GM12878 (cell line): ENCODE data around the gene UBE2F. TPM values are rescaled to one million over a fixed set of nuclear protein-coding genes. Genes with fewer than 3 reads are reported as not detected.

Experiments used
- ATAC-seq: fragments of 200-7000 bp; cut with Tn5 transposase; 3 replicates; pipeline ENCODE4 v1.9.1; 2020; ENCODE audit warnings: mild to moderate bottlenecking, moderate library complexity
- BruUV-seq: library from RNA; stranded (reverse); fragments of 400-500 nt; replicated peaks from 2 replicates; lab custom pipeline; 2021; lab: Mats Ljungman, UMichigan
- CTCF ChIA-PET: fragments of 300-600 bp; sonication (Branson Sonifier 250); formaldehyde crosslinking; extraction: SDS; loops from one replicate; lab custom pipeline; 2021; ENCODE audit warnings: inconsistent platforms; lab: Yijun Ruan, JAX
- POLR2A ChIA-PET: fragments of 350-600 bp; formaldehyde crosslinking; extraction: SDS; loops from one replicate; lab custom pipeline; 2021; ENCODE audit warnings: inconsistent platforms; lab: Charles Lee
- RAD21 ChIA-PET: fragments of 300-600 bp; sonication (Branson Sonifier 250); formaldehyde crosslinking; loops from one replicate; lab custom pipeline; 2023; ENCODE audit warnings: antibody characterized with exemption; ENCODE audit not compliant: unreplicated experiment; lab: Charles Lee
- SMC1A ChIA-PET: fragments of 300-600 bp; sonication (Branson Sonifier 250); formaldehyde crosslinking; loops from one replicate; lab custom pipeline; 2023; ENCODE audit not compliant: unreplicated experiment, uncharacterized antibody; lab: Charles Lee
- DNase-seq: peaks from one replicate; pipeline ENCODE4 v3.0.0-alpha.2; 2011; ENCODE audit warnings: low read depth, low spot score
- FAIRE-seq: peaks from 3 replicates; lab custom pipeline; 2011; peaks lifted over from hg19 to GRCh38; lab: Jason Lieb, UNC
- H2AFZ ChIP-seq: 2 replicates; pipeline ENCODE4 v1.6.0; 2011; ENCODE audit warnings: low read depth, low read length, control low read depth; ENCODE audit not compliant: control insufficient read depth
- H3K27ac ChIP-seq: 2 replicates; pipeline ENCODE4 v1.5.1; 2011; ENCODE audit warnings: control low read depth; ENCODE audit not compliant: control insufficient read depth, insufficient read depth
- H3K27me3 ChIP-seq, 2 experiments: replicated peaks in 1 of 2; 2 replicates each; pipeline versions ENCODE4 v1.6.0 to v1.6.1; 2011; ENCODE audit warnings: low read length in 1 of 2; ENCODE audit not compliant: control insufficient read depth in 2 of 2, insufficient read depth in 2 of 2
- H3K36me3 ChIP-seq, 2 experiments: 2 replicates each; pipeline ENCODE4 v1.5.1; 2011; ENCODE audit warnings: low read length in 1 of 2; ENCODE audit not compliant: control insufficient read depth in 2 of 2, insufficient read depth in 2 of 2
- H3K4me1 ChIP-seq: 2 replicates; pipeline ENCODE4 v1.6.1; 2011; ENCODE audit warnings: mild to moderate bottlenecking, low read length, moderate library complexity, mixed read lengths; ENCODE audit not compliant: control insufficient read depth, insufficient read depth
- H3K4me2 ChIP-seq: 2 replicates; pipeline ENCODE4 v1.6.0; 2011; ENCODE audit warnings: control low read depth; ENCODE audit not compliant: control insufficient read depth, insufficient read depth
- H3K4me3 ChIP-seq: fragments of 200-600 bp; sonication (generic); 2 replicates; pipeline ENCODE4 v1.5.1; 2016
- H3K79me2 ChIP-seq: 2 replicates; pipeline ENCODE4 v1.6.0; 2011; ENCODE audit warnings: low read length; ENCODE audit not compliant: control insufficient read depth, insufficient read depth
- H3K9ac ChIP-seq: 2 replicates; pipeline ENCODE4 v1.8.0; 2011; ENCODE audit warnings: low read length, control low read depth, mixed read lengths; ENCODE audit not compliant: control insufficient read depth, insufficient read depth
- H3K9me3 ChIP-seq: replicated peaks from 3 replicates; pipeline ENCODE4 v1.5.1; 2011; ENCODE audit warnings: mild to moderate bottlenecking, low read length; ENCODE audit not compliant: control insufficient read depth, insufficient read depth
- H4K20me1 ChIP-seq: 2 replicates; pipeline ENCODE4 v1.6.0; 2011; ENCODE audit not compliant: control insufficient read depth, insufficient read depth
- DPF2 ChIP-seq: fragments of 450-650 bp; IDR thresholded peaks from 2 replicates; pipeline ENCODE4 v1.6.1; 2017; ENCODE audit warnings: mild to moderate bottlenecking
- E2F8 ChIP-seq: fragments of 450-650 bp; IDR thresholded peaks from 2 replicates; pipeline ENCODE4 v1.6.1; 2018; ENCODE audit warnings: mild to moderate bottlenecking, low read depth, moderate library complexity; ENCODE audit not compliant: partially characterized antibody
- E4F1 ChIP-seq: fragments of 450-650 bp; IDR thresholded peaks from 2 replicates; pipeline ENCODE4 v1.6.1; 2018; ENCODE audit warnings: borderline replicate concordance, mild to moderate bottlenecking; ENCODE audit not compliant: partially characterized antibody
- ESRRA ChIP-seq: IDR thresholded peaks from 2 replicates; pipeline ENCODE4 v1.6.1; 2012; ENCODE audit warnings: mild to moderate bottlenecking, low read length, improper control_type of control experiment
- POU2F2 ChIP-seq: IDR thresholded peaks from 3 replicates; pipeline ENCODE4 v1.6.1; 2011; ENCODE audit warnings: low read depth, mild to moderate bottlenecking, low read length, borderline replicate concordance
- PRDM15 ChIP-seq: fragments of 450-650 bp; formaldehyde crosslinking; IDR thresholded peaks from 2 replicates; pipeline ENCODE4 v1.4.0; 2020; ENCODE audit warnings: mild to moderate bottlenecking, moderate library complexity
- RBBP5 ChIP-seq: fragments of 200-600 bp; sonication (generic); conservative IDR thresholded peaks from 2 replicates; pipeline ENCODE4 v1.6.1; 2016
- RCOR1 ChIP-seq: conservative IDR thresholded peaks from 2 replicates; pipeline ENCODE4 v1.6.1; 2012; ENCODE audit warnings: low read depth, low read length, improper control_type of control experiment
- RFX5 ChIP-seq: IDR thresholded peaks from 2 replicates; pipeline ENCODE4 v1.6.1; 2011; ENCODE audit warnings: low read depth, low read length, improper control_type of control experiment
- SREBF1 ChIP-seq: IDR thresholded peaks from 2 replicates; pipeline ENCODE4 v1.6.1; 2012; ENCODE audit warnings: mild to moderate bottlenecking, low read length
- TCF7 ChIP-seq: IDR thresholded peaks from 2 replicates; pipeline ENCODE4 v1.6.1; 2014; ENCODE audit warnings: antibody characterized with exemption, borderline replicate concordance
- ZBTB40 ChIP-seq: fragments of 450-650 bp; IDR thresholded peaks from 2 replicates; pipeline ENCODE4 v1.6.1; 2016; ENCODE audit warnings: mild to moderate bottlenecking, moderate library complexity, borderline replicate concordance
- in situ Hi-C: fragments of 300-500 bp; cut with MboI; formaldehyde crosslinking; loops from 9 replicates; pipeline ENCODE4 v1.14.3; 2018; ENCODE audit warnings: mixed read lengths
- intact Hi-C: fragments of 100-400 bp; cut with micrococcal nuclease; formaldehyde crosslinking; loops from one replicate; pipeline ENCODE4 v1.14.2; 2022; ENCODE audit not compliant: unreplicated experiment
- polyA plus RNA-seq, 11 experiments: library from polyadenylated mRNA; depleted of rRNA in 4 of 11; unstranded in 6 of 11; stranded (reverse) in 5 of 11; fragments of >200 nt; fragmentation: Nextera tagmentation in 4 of 11; fragmentation: Illumina TruSeq in 1 of 11; extraction: Ambion mirVana in 4 of 11; extraction: Trizol in 1 of 11; gene quantifications; 1 replicate in 1 of 11; 2 replicates in 10 of 11; pipeline versions ENCODE4 v1.2.1 to v1.2.3, GENCODE V29; 2011 to 2016; ENCODE audit warnings: inconsistent platforms in 2 of 11, missing spikeins in 2 of 11, low read depth in 1 of 11
- total RNA-seq, 4 experiments: library from RNA; depleted of rRNA in 3 of 4; stranded (reverse); fragments of >200 nt in 3 of 4; fragmentation: Illumina TruSeq in 1 of 4; extraction: Trizol in 1 of 4; gene quantifications; 2 replicates each; pipeline versions ENCODE4 v1.2.1 to v1.2.3, GENCODE V29; 2013 to 2021

Gene UBE2F
- total and polyA plus RNA-seq, 10 of the 15 experiments (the other 5 are each of a cell fraction or from before 2014, with no cell fraction given): 12.3 to 64.4 (median 31.5) TPM

GRCh38 chr2:238006510-238006909, 39.7 kb downstream of the UBE2F start:
- Histone ChIP-seq H3K9me3 (no peaks in the 10 kb centered on the region), H3K36me3 (no peaks in the 10 kb centered on the region; a peak in 2 of 4 replicates), H3K4me2 (no peak overlapping the region), H2AFZ (no peak overlapping the region), H3K9ac (no peak overlapping the region), H3K4me3 (no peak overlapping the region), H4K20me1 (no peaks in the 10 kb centered on the region), H3K27me3 (no peaks in the 10 kb centered on the region), H3K27ac (no peak overlapping the region), H3K4me1 (no peaks in the 10 kb centered on the region), H3K79me2 (no peaks in the 10 kb centered on the region)
- ATAC-seq (no peak), FAIRE-seq (no peak), DNase-seq (no peak)
- BruUV-seq: no TSS peak
- SMC1A ChIA-PET: interaction anchor here (1.5 to 2.0 kb wide), 2 partner anchors 8 to 9 kb away, joined by 3 to 6 read pairs; no protein-coding TSS in a partner anchor
- RAD21 ChIA-PET: no interaction called here
- CTCF ChIA-PET: no interaction called here
- intact Hi-C loops: no loop called here
- POLR2A ChIA-PET: interaction anchor here (1.6 kb wide), 1 partner anchor 8 kb away, joined by 4 read pairs; no protein-coding TSS in a partner anchor
- in situ Hi-C loops: no loop called here
- TF ChIP-seq SREBF1: no peak
- TF ChIP-seq ESRRA: no peak
- no peak for TF ChIP-seq ZBTB40
- no peak for TF ChIP-seq RCOR1
- no peak for TF ChIP-seq DPF2
- no peak for TF ChIP-seq E4F1
- TF ChIP-seq RBBP5: no peak
- no peak for TF ChIP-seq POU2F2
- no peak for TF ChIP-seq PRDM15 (CRISPR knock-in tag)
- TF ChIP-seq E2F8: no peak
- TF ChIP-seq RFX5: no peak
- no peak for TF ChIP-seq TCF7
